Activated naive CD8-positive, alpha-beta T cell treated with anti-CD3 and anti-CD28 coated beads, Interleukin-2, amount 10 ng/mL, durations not matched to agents 7 days and 5 days (primary cell): ENCODE measurements around the gene TMEM132D. TPM values are rescaled to one million over a fixed set of nuclear protein-coding genes. Genes with fewer than 3 reads are reported as not detected.

Experiments
- ATAC-seq: fragments of 150-1000 bp; cut with Tn5 transposase; one replicate; pipeline ENCODE4 v1.10.0; 2021; ENCODE audit warnings: low read depth, moderate library complexity
- POLR2A ChIA-PET: fragments of 350-600 bp; sonication (Branson Sonifier 250); formaldehyde crosslinking; loops from one replicate; lab custom pipeline; 2021; ENCODE audit warnings: antibody characterized with exemption; lab: Charles Lee
- DNase-seq: peaks from one replicate; pipeline ENCODE4 v3.0.0; 2021
- H3K27ac Mint-ChIP-seq: one replicate; pipeline ENCODE4 v1.8.0; 2022; ENCODE audit warnings: mild to moderate bottlenecking, mixed read lengths
- H3K27me3 Mint-ChIP-seq: one replicate; pipeline ENCODE4 v1.8.0; 2022; ENCODE audit warnings: mild to moderate bottlenecking, moderate library complexity, mixed read lengths
- H3K36me3 Mint-ChIP-seq: one replicate; pipeline ENCODE4 v1.8.0; 2021; ENCODE audit warnings: mild to moderate bottlenecking, mixed read lengths
- H3K4me1 Mint-ChIP-seq: one replicate; pipeline ENCODE4 v1.8.0; 2021; ENCODE audit warnings: mixed read lengths
- H3K4me3 Mint-ChIP-seq: one replicate; pipeline ENCODE4 v1.8.0; 2022; ENCODE audit warnings: mild to moderate bottlenecking, moderate library complexity, mixed read lengths
- H3K9me3 Mint-ChIP-seq: one replicate; pipeline ENCODE4 v1.8.0; 2021; ENCODE audit warnings: mixed read lengths
- total RNA-seq, 2 experiments: library from RNA; stranded (reverse); gene quantifications; one replicate each; pipeline ENCODE4 v1.2.3, GENCODE V29; 2021

Gene TMEM132D
- total RNA-seq, 2 experiments from 2014 or later, result not detected

DNA sequence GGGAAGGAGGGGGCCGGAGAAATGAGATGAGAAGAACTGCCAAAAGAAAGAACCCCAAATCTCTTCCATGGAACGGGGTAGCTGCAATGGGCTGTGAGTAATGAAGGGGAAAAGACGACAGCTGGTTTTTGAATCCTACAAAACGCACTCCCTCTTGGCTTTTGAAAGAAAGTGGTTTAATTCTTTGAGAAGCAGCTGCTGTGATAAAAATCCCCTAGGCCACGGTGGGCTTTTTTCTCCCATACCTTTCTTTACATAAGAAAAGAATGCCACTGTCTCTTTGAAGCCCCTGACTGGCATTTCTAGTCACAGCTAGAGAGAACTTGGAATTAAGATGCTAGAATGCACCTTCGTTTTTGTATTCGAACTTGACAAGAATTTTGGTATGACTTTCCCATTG, 564.5 kb downstream of the TMEM132D start:
- DNase-seq, result no peak
- Mint-ChIP-seq H3K4me1 (no peaks in the 10 kb centered on the region), H3K4me3 (no peak overlapping the region), H3K27me3 (no peaks in the 10 kb centered on the region), H3K27ac (no peak overlapping the region), H3K36me3 (no peaks in the 10 kb centered on the region), H3K9me3 (peaks cover 8% of the 10 kb centered on the region)
- ATAC-seq, result no peak
- POLR2A ChIA-PET, result no interaction called here

DNA sequence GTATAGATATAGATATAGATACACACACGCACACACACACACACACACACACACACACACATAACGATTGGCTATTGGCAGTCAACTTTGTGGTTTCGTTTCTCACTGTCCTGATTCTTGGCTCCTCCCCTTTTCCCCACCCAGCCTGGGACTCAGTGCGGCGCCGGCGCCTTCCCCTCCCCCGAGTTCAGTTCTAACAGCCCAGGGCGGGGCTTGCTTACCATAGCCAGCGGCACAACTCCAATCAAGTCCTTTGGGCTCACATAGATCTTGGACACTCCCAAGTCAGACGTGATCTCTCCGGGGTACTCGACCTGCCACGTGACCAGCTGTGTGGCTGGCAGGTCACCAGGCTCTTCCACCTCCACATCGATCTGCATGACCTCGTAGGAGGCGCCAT, 566.4 kb downstream of the TMEM132D start:
- DNase-seq, result no peak

DNA sequence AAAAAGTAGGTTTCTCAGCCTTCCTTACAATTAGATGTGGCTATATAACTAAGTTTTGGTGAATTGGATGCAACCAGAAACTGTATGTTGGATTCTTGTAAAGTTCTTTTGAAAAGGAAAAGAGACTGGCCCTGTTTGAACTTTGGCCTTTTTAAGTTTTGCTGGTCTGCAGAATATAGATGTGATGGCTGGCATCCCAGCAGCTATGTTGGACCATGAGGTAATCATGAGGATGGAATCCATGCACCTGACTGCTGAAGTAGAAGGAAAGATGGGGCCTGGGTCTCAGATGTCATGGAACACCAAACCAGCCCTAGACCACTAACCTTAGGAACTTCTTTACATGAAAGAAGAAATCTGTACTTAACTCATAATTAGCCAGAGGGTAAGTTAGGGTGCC, 568.1 kb downstream of the TMEM132D start:
- no peaks in the 10 kb centered on the region for H3K4me1 Mint-ChIP-seq
- DNase-seq (no peak), ATAC-seq (no peak)
- H3K4me3 Mint-ChIP-seq, result no peak overlapping the region
- POLR2A ChIA-PET, result no interaction called here
- no peak overlapping the region for H3K27ac Mint-ChIP-seq
- H3K9me3 Mint-ChIP-seq, result peaks cover 4% of the 10 kb centered on the region
- no peaks in the 10 kb centered on the region for H3K36me3 Mint-ChIP-seq
- H3K27me3 Mint-ChIP-seq, result no peaks in the 10 kb centered on the region

More for the DNA sequence above, 566.4 kb downstream of the TMEM132D start:
- no peak overlapping the region for H3K4me3 Mint-ChIP-seq
- no peaks in the 10 kb centered on the region for H3K36me3 Mint-ChIP-seq
- H3K27me3 Mint-ChIP-seq, result no peaks in the 10 kb centered on the region
- no peaks in the 10 kb centered on the region for H3K4me1 Mint-ChIP-seq
- H3K9me3 Mint-ChIP-seq, result peaks cover 5% of the 10 kb centered on the region
- H3K27ac Mint-ChIP-seq, result no peak overlapping the region
- ATAC-seq, result no peak
- POLR2A ChIA-PET, result no interaction called here

DNA sequence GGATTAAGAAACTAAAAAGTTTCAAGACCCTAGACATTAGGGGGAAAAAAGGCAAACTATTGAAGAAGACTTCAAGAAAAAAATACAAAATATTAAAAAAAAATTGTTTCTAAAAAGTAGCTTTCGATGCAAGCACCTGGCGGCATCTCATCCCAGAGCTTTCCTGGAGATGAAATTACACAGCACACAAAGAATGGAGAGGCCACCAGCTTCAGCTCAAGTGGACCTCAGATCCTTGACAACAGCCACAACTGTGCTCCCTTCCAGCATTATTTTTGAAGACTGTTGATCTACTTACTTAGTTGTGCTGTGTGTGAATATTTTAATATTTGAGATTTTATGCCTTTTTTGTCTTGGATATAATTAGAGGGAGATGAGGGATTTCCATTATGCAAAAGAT, 571.5 kb downstream of the TMEM132D start:
- Mint-ChIP-seq H3K36me3 (no peaks in the 10 kb centered on the region), H3K27ac (no peak overlapping the region), H3K4me1 (no peaks in the 10 kb centered on the region), H3K27me3 (no peaks in the 10 kb centered on the region), H3K9me3 (no peaks in the 10 kb centered on the region), H3K4me3 (no peak overlapping the region)
- ATAC-seq, result no peak
- no peak for DNase-seq
- POLR2A ChIA-PET, result no interaction called here

DNA sequence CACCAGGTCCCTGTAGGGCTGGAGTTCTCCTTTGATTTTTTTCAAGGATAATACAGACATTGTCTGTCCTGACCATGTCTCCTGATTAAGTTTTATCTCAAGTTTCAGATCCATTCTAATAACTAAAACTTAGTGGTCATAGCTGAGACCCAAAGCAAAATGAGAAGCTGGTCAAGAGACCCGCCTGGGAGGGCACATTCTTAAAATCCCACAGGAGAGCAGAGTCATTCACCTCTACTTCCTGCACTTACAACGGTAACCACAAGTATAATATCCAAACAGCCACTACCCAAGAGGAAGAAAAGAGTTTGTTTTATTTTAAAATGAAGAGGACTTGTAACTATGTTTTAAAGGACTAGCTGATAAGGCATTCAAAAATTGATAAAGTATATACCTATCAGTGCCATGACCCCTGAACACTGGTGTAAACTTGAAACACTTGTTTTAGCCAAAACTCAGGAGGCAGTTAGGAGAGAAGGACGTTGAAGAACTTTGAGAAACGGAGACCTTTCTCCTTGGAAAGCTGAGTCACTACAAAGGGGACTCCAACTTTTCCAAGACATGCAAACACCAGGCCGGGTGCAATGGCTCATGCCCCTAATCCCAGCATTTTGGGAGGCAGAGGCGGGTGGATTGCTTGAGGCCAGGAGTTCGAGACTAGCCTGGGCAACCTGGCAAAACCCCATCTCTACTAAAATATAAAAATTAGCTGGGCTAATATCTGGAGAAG, 572.3 kb downstream of the TMEM132D start:
- POLR2A ChIA-PET, result no interaction called here
- Mint-ChIP-seq H3K4me3 (no peak overlapping the region), H3K9me3 (no peaks in the 10 kb centered on the region), H3K27me3 (no peaks in the 10 kb centered on the region), H3K36me3 (no peaks in the 10 kb centered on the region), H3K27ac (no peak overlapping the region), H3K4me1 (no peaks in the 10 kb centered on the region)
- ATAC-seq, result no peak
- DNase-seq, result no peak

GRCh38 chr12:129328235-129328634, 575.6 kb downstream of the TMEM132D start:
- DNase-seq (no peak), ATAC-seq (no peak)
- Mint-ChIP-seq H3K27me3 (no peaks in the 10 kb centered on the region), H3K4me3 (no peak overlapping the region), H3K27ac (no peak overlapping the region), H3K9me3 (no peaks in the 10 kb centered on the region), H3K4me1 (no peaks in the 10 kb centered on the region), H3K36me3 (no peaks in the 10 kb centered on the region)
- POLR2A ChIA-PET, result no interaction called here

DNA sequence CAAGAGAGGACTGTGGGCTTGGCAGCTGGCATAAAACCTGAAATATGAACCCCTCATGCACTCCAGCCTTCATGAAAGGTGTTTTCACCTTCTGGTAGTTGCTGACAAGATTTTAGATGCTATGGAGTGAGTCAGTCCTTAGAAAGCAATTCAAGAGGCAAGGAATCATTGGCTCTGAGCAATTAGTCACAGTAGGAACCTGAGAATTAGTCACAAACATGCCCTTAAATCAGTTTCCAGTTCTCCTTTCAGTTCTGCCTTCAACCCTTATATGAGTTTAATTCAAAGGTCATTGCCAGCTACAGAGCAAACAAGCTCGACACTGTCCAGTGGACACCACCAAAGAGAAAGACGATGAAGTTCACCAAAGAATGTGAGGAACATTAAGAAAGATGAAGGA, 578.3 kb downstream of the TMEM132D start:
- Mint-ChIP-seq H3K4me1 (no peaks in the 10 kb centered on the region), H3K9me3 (no peaks in the 10 kb centered on the region), H3K27me3 (no peaks in the 10 kb centered on the region), H3K36me3 (no peaks in the 10 kb centered on the region), H3K27ac (no peak overlapping the region), H3K4me3 (no peak overlapping the region)
- DNase-seq (no peak), ATAC-seq (no peak)
- POLR2A ChIA-PET, result no interaction called here

GRCh38 chr12:129312048-129312447, 591.8 kb downstream of the TMEM132D start:
- H3K27ac Mint-ChIP-seq, result no peak overlapping the region
- POLR2A ChIA-PET, result no interaction called here
- no peaks in the 10 kb centered on the region for H3K27me3 Mint-ChIP-seq
- H3K4me3 Mint-ChIP-seq, result no peak overlapping the region
- peaks cover 4% of the 10 kb centered on the region for H3K9me3 Mint-ChIP-seq
- no peaks in the 10 kb centered on the region for H3K4me1 Mint-ChIP-seq
- H3K36me3 Mint-ChIP-seq, result no peaks in the 10 kb centered on the region
- DNase-seq (no peak), ATAC-seq (no peak)

DNA sequence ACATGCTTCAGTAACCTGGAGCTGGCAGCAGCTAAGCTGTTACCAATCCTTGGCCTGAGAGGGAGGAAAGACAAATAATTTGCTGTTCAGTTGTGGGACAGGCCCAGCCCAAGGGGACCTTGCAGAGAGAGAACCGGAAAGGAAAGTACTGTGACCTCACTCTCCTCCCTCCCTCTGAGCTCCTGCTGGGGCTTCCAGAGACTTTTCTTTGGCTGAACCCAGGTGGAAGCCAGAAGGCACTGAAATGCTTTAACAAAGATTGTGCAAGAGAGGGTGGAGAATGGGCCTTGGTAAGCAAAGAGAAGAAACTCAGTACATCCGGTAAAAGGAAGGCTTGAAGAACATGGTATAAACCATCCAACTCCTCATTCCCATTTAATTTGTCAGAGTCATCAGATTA, 593.5 kb downstream of the TMEM132D start:
- H3K36me3 Mint-ChIP-seq, result no peaks in the 10 kb centered on the region
- ATAC-seq, result no peak
- DNase-seq, result no peak
- no peak overlapping the region for H3K4me3 Mint-ChIP-seq
- H3K27ac Mint-ChIP-seq, result no peak overlapping the region
- H3K27me3 Mint-ChIP-seq, result no peaks in the 10 kb centered on the region
- H3K9me3 Mint-ChIP-seq, result peaks cover 4% of the 10 kb centered on the region
- H3K4me1 Mint-ChIP-seq, result no peaks in the 10 kb centered on the region
- POLR2A ChIA-PET, result no interaction called here

DNA sequence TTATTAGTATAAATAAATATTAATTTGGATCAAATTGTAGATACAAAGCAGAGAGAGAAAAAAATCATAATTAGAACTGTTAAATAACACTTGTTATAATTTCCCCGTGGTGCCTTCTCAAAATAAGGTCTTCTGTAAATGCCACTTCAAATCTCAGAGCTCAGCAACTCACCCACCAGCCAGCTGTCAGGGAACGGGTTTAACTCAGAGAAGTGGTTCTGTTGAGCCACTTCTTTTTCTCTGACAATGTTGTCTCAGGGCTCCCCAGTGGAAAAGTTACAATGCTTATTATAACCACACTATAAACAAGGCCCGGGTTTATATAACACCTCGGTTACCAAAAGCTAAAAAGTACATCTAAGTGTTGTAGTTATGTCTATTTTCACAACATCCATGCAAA, 598.0 kb downstream of the TMEM132D start:
- H3K27me3 Mint-ChIP-seq, result no peaks in the 10 kb centered on the region
- H3K4me1 Mint-ChIP-seq, result no peaks in the 10 kb centered on the region
- no peaks in the 10 kb centered on the region for H3K36me3 Mint-ChIP-seq
- DNase-seq (no peak), ATAC-seq (no peak)
- no peak overlapping the region for H3K4me3 Mint-ChIP-seq
- POLR2A ChIA-PET, result no interaction called here
- peaks cover 6% of the 10 kb centered on the region for H3K9me3 Mint-ChIP-seq
- no peak overlapping the region for H3K27ac Mint-ChIP-seq

GRCh38 chr12:129304529-129304928, 599.3 kb downstream of the TMEM132D start:
- no peak for DNase-seq
- no peak for ATAC-seq
- Mint-ChIP-seq H3K27ac (no peak overlapping the region), H3K4me1 (no peaks in the 10 kb centered on the region), H3K27me3 (no peaks in the 10 kb centered on the region), H3K9me3 (peaks cover 7% of the 10 kb centered on the region), H3K36me3 (no peaks in the 10 kb centered on the region), H3K4me3 (no peak overlapping the region)
- POLR2A ChIA-PET, result no interaction called here

GRCh38 chr12:129300011-129300410, 603.8 kb downstream of the TMEM132D start:
- Mint-ChIP-seq H3K36me3 (no peaks in the 10 kb centered on the region), H3K4me3 (no peak overlapping the region), H3K4me1 (no peaks in the 10 kb centered on the region), H3K27ac (no peak overlapping the region), H3K27me3 (no peaks in the 10 kb centered on the region), H3K9me3 (peaks cover 7% of the 10 kb centered on the region)
- POLR2A ChIA-PET, result no interaction called here
- ATAC-seq (no peak), DNase-seq (no peak)

- Mint-ChIP-seq H3K4me3 (no peak overlapping the region), H3K27me3 (no peaks in the 10 kb centered on the region), H3K36me3 (no peaks in the 10 kb centered on the region), H3K9me3 (peaks cover 2% of the 10 kb centered on the region), H3K27ac (no peak overlapping the region), H3K4me1 (no peaks in the 10 kb centered on the region)
- DNase-seq (no peak), ATAC-seq (no peak)
- POLR2A ChIA-PET, result no interaction called here
Observed at GRCh38 chr12:129298921-129299320, 604.9 kb downstream of the TMEM132D start.

DNA sequence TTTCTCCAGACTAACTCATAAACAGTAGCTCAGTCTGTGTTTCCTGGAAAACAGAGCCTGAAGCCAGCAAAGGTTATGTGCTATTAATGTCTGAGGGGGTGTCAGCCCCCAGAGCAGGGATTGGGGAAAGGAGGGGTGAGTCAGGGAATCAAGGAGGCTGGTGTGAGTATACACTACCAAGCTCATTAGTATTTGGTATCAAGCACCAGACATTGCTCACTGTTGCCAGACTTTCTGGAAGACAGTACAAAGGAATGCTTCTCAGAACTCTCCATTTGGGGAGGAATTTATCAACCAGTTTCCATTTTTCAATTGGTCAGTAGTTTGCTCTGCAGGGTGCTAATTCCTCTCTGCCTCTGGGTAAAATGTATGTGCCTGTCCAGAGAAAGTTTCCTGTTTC, 607.2 kb downstream of the TMEM132D start:
- POLR2A ChIA-PET, result no interaction called here
- H3K27me3 Mint-ChIP-seq, result no peaks in the 10 kb centered on the region
- no peak overlapping the region for H3K27ac Mint-ChIP-seq
- no peak for ATAC-seq
- no peaks in the 10 kb centered on the region for H3K36me3 Mint-ChIP-seq
- no peak overlapping the region for H3K4me3 Mint-ChIP-seq
- no peaks in the 10 kb centered on the region for H3K4me1 Mint-ChIP-seq
- H3K9me3 Mint-ChIP-seq, result peaks cover 2% of the 10 kb centered on the region
- DNase-seq, result no peak
